Measurements from ENCODE around the gene MEGF8.

- TF ChIP-seq, protein P1, sequence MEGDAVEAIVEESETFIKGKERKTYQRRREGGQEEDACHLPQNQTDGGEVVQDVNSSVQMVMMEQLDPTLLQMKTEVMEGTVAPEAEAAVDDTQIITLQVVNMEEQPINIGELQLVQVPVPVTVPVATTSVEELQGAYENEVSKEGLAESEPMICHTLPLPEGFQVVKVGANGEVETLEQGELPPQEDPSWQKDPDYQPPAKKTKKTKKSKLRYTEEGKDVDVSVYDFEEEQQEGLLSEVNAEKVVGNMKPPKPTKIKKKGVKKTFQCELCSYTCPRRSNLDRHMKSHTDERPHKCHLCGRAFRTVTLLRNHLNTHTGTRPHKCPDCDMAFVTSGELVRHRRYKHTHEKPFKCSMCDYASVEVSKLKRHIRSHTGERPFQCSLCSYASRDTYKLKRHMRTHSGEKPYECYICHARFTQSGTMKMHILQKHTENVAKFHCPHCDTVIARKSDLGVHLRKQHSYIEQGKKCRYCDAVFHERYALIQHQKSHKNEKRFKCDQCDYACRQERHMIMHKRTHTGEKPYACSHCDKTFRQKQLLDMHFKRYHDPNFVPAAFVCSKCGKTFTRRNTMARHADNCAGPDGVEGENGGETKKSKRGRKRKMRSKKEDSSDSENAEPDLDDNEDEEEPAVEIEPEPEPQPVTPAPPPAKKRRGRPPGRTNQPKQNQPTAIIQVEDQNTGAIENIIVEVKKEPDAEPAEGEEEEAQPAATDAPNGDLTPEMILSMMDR (IDR thresholded peaks at IDR 0.05; ENCODE audit: low read depth, low read length): no peak
- no peak for TF ChIP-seq EZH2phosphoT487 (IDR thresholded peaks at IDR 0.05; ENCODE audit: low read depth)
These were observed 23.7 kb upstream of the MEGF8 start, which contains the start of gene PRR19 for GRCh38 chr19:42301646-42302203.
